Measurements from ENCODE around the gene PDE4B. TPM values are rescaled to one million over a fixed set of nuclear protein-coding genes. Genes with fewer than 3 reads are reported as not detected.
A peak's percentile ranks its signal among the peaks of the same experiment; 100 is the strongest.

PDE4B gene
- total RNA-seq = 10.6 and 10.9 TPM in 2 replicates

DNA sequence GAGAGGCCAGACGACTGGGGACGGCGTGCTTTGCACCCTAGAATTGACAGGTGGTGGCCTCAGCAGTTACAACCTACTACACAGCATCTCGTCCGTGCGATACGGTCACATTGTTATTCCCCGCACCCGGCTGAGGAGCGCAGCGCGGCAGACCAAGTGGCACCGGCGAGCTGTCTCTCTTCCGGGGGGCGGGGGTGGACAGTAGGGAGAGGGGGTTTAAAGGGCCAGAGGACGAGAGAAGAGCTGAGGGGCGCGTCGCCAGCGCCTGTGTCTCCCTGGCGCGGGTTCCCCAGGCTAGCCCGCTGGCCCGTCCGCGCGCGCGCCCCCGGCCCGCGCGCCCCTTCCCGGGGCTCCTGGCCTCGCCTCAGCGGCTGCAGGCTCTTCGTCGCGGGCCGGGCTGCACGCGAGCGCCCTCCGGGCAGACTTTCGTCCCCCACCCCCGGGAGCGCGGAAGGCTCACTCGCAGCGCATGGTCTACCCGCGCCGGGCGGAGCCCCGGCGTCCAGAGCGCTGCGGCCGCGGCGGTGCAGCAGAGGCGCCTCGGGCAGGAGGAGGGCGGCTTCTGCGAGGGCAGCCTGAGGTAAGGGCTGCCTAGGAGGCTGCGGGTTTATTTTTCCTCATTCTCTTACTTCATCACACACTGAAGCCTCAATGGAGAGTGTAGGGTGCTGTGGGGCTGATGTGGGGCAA lies at the start of gene PDE4B:
Gene PDE4B, plus strand, starts transcription at position 227 of the 690 bp plus-strand sequence.
- H3K4me1 Mint-ChIP-seq = peaks cover 8% of the 10 kb centered on the region
- H3K27me3 Mint-ChIP-seq = peaks cover 63% of the 10 kb centered on the region
- peak within 1 kb of the TSS; percentile 62 for H3K4me3 Mint-ChIP-seq
- intact Hi-C loops (cut with micrococcal nuclease) = no loop called here
- H3K27ac Mint-ChIP-seq = peak within 1 kb of the TSS; percentile 60
- no peak for DNase-seq
- peaks cover 12% of the 10 kb centered on the region for H3K9me3 Mint-ChIP-seq
- H3K36me3 Mint-ChIP-seq (ENCODE audit: low read depth) = peaks cover 2% of the 10 kb centered on the region

DNA sequence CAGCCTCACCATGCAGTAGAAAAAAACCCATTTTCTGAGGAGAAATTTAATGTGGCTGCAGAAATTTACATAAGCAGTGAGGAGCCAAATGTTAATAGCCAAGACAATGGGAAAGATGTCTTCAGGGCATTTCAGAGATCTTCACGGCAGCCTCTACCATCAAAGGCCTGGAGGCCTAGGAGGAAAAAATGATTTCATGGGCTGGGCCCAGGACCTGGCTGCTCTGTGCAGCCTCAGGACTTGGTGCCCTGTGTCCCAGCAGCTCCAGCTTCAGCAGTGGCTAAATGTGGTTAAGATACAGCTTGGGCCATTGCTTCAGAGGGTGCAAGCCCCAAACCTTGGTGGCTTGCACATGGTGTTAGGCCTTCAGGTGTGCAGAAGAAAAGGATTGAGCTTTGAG lies 48.0 kb upstream of the PDE4B start:
- intact Hi-C loops (cut with micrococcal nuclease) = no loop called here
- H3K4me3 Mint-ChIP-seq = no peak overlapping the region
- H3K27me3 Mint-ChIP-seq = peaks cover 5% of the 10 kb centered on the region

DNA sequence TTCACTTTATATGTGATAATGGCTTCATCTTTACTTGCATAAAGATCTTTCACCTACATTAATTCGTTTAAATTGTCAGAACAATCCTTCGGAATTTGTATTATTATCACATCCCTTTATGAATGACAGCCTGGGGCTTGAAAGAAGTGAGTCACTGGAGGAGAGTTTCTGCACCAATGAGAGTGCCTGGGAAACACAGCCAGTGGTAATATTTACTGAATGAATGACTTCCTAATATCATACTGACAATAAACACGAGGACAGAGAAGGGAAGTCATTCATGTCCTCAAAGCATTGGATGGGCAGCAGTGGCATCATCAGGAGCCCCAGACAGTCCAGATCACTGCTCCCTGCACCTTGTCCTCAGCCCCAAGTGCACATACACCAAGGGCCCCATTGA lies 40.7 kb upstream of the PDE4B start:
- Mint-ChIP-seq H3K27ac (no peak overlapping the region), H3K4me3 (no peak overlapping the region), H3K4me1 (no peaks in the 10 kb centered on the region), H3K9me3 (no peaks in the 10 kb centered on the region), H3K36me3 (ENCODE audit: low read depth) (no peaks in the 10 kb centered on the region), H3K27me3 (peaks cover 19% of the 10 kb centered on the region)
- intact Hi-C loops (cut with micrococcal nuclease) = no loop called here
- peak; percentile 14 for DNase-seq

More for the DNA sequence above, 48.0 kb upstream of the PDE4B start:
- no peak for DNase-seq
- Mint-ChIP-seq H3K9me3 (peaks cover 15% of the 10 kb centered on the region), H3K27ac (no peak overlapping the region), H3K36me3 (ENCODE audit: low read depth) (no peaks in the 10 kb centered on the region), H3K4me1 (no peaks in the 10 kb centered on the region)

DNA sequence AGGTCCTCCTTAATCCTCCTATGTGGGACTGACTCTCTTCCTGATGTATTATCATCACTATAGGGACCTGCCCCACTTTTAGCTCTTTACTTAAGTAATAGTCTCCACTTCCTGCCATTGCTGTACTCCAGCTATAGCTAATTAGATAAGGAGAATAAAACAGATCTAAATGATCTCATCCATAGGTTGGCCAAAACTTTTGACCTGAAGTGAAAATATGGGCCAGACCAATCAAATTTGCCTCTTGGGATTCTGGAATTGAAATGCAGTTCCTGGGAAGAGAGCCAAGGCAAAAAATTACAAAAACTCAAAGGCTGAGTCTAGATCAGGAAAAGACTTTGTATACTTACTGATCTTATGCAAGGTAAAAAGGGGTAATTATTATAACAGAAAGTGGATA lies 36.1 kb upstream of the PDE4B start:
- peaks cover 19% of the 10 kb centered on the region for H3K27me3 Mint-ChIP-seq
- H3K9me3 Mint-ChIP-seq = no peaks in the 10 kb centered on the region
- intact Hi-C loops (cut with micrococcal nuclease) = no loop called here
- H3K36me3 Mint-ChIP-seq (ENCODE audit: low read depth) = no peaks in the 10 kb centered on the region
- no peak overlapping the region for H3K4me3 Mint-ChIP-seq
- DNase-seq = no peak
- H3K4me1 Mint-ChIP-seq = no peaks in the 10 kb centered on the region
- H3K27ac Mint-ChIP-seq = no peak overlapping the region

DNA sequence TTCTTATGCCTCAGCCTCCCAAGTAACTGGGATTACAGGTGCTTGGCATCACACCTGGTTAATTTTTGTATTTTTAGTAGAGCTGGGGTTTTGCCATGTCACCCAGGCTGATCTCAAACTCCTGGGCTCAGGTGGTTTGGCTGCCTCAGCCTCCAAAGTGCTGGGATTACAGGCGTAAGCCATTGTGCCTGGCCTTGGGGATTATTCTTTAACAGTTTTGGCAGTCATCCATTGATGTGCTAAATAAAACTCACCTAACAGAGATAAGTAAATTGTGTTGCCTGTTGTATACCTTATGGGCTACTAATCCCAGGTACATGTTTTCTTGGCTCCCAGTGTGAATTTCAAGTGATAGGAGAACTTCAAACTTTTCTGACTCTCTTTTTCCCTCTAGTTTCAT lies 35.2 kb upstream of the PDE4B start:
- Mint-ChIP-seq H3K27me3 (peaks cover 18% of the 10 kb centered on the region), H3K4me3 (no peak overlapping the region), H3K4me1 (no peaks in the 10 kb centered on the region), H3K9me3 (no peaks in the 10 kb centered on the region), H3K36me3 (ENCODE audit: low read depth) (no peaks in the 10 kb centered on the region), H3K27ac (no peak overlapping the region)
- intact Hi-C loops (cut with micrococcal nuclease) = no loop called here
- no peak for DNase-seq

DNA sequence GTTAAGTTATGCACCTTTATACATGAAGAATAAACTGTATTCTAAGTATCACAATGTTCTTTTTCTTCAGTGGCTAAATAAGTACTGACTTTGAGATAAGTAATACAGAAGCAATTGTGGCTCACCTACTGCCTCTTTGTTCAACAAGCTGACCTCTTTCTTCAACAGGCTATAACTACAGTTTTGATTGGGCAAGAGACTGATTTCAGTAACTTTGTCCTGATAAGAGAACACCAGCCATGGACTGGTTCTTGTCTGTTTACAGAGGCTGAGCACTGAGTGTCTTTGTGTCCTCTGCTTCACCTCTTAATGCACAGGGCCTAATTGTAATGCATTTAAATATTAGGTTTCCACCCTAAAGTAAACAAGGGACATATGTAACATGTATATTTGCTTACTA lies 34.6 kb upstream of the PDE4B start:
- Mint-ChIP-seq H3K4me1 (no peaks in the 10 kb centered on the region), H3K4me3 (no peak overlapping the region), H3K27ac (no peak overlapping the region), H3K27me3 (peaks cover 15% of the 10 kb centered on the region), H3K9me3 (no peaks in the 10 kb centered on the region), H3K36me3 (ENCODE audit: low read depth) (no peaks in the 10 kb centered on the region)
- intact Hi-C loops (cut with micrococcal nuclease) = no loop called here
- DNase-seq = no peak

DNA sequence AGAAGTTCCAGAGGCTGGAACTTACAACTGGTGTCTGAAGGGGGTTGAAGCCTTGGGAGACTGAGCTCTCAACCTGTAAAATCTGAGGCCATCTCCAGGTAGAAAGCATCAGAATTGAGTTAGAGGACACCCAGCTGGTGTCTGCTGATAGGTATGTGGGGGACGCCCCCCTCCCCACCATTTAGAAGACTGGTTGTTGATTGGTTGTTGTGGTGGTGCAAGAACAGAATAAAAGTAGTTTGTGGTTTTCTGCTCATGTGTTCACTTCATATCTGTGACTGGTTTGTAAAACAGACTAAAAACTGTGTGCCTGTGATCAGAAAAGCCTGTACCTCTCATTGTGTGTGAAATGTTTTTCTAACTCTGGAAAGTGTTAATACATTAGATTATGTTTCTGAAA lies 33.2 kb upstream of the PDE4B start:
- DNase-seq = no peak
- Mint-ChIP-seq H3K27me3 (peaks cover 13% of the 10 kb centered on the region), H3K36me3 (ENCODE audit: low read depth) (no peaks in the 10 kb centered on the region), H3K9me3 (no peaks in the 10 kb centered on the region), H3K27ac (no peak overlapping the region), H3K4me1 (no peaks in the 10 kb centered on the region), H3K4me3 (no peak overlapping the region)
- intact Hi-C loops (cut with micrococcal nuclease) = no loop called here

DNA sequence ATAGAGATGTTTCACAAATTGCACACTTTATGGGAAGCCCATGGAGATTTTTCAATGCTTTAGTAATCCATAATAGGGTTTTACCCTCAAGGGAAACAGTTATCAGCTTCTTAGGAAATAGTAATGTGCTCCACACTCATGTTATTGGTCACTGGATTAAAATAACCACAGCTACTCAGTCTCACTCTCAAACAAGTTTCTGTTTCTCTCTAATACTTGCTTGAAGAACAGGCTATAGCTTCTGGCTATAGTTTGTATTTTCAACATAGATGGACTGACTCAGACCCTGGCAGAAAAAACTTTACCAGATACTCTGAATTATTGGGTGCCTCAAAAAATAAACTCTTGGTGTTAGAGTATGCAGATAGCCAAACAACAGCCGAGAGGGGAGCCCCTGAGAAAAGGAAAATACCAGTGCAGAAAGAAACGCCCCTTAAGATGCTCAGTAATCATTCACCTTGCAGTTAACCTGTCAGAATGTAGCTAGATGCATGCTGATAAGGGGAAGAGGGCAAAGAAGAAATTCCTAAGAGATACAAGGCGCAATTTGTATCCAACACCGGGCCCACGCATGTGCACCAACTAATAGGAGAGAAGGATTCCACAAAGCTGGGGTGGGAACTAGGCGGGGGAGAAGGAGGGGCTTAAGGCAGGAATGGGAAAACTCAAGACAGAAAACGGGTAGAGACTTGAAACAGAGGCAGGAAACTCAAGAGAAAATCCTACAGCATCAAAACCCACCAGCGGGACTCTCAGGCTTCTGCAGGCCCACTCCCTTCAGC lies 30.4 kb upstream of the PDE4B start:
- peaks cover 3% of the 10 kb centered on the region for H3K9me3 Mint-ChIP-seq
- DNase-seq = no peak
- peaks cover 16% of the 10 kb centered on the region for H3K27me3 Mint-ChIP-seq
- H3K36me3 Mint-ChIP-seq (ENCODE audit: low read depth) = no peaks in the 10 kb centered on the region
- H3K27ac Mint-ChIP-seq = no peak overlapping the region
- H3K4me1 Mint-ChIP-seq = no peaks in the 10 kb centered on the region
- intact Hi-C loops (cut with micrococcal nuclease) = no loop called here
- no peak overlapping the region for H3K4me3 Mint-ChIP-seq

DNA sequence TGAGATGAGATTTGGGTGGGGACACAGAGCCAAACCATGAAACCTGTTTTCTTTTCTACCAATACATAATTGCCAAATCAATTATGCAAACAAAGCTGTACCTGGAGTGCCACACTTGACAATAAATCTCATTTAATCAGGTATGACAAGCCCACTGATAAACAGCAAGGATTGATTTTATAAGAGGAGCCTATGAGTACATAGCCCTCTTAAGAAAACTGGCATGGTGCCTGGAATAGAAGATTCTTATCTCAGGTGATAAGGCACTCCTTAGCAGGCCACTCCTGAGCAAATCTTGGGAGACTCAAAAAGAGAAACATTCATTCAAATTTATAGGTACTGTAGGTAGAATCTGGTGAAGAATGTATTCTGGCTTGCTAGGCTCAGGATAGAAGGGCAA lies 28.6 kb upstream of the PDE4B start:
- H3K9me3 Mint-ChIP-seq = peaks cover 3% of the 10 kb centered on the region
- no peak overlapping the region for H3K4me3 Mint-ChIP-seq
- no peaks in the 10 kb centered on the region for H3K36me3 Mint-ChIP-seq (ENCODE audit: low read depth)
- peaks cover 14% of the 10 kb centered on the region for H3K27me3 Mint-ChIP-seq
- no peak for DNase-seq
- no peaks in the 10 kb centered on the region for H3K4me1 Mint-ChIP-seq
- intact Hi-C loops (cut with micrococcal nuclease) = no loop called here
- H3K27ac Mint-ChIP-seq = no peak overlapping the region

DNA sequence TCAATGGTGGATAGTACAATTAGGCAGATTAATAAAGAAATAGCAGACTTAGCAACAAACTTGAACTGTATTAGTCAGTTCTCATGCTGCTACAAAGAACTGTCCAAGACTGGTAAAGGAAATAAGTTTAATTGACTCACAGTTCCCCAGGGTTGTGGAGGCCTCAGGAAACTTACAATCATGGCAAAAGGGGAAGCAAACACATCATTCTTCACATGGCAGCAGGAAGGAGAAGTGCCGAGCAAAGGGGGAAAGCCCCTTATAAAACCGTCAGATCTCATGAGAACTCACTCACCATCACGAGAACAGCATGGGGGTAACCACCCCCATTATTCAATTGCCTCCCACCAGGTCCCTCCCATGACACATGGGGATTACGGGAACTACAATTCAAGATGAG lies 27.1 kb upstream of the PDE4B start:
- Mint-ChIP-seq H3K4me1 (no peaks in the 10 kb centered on the region), H3K9me3 (peaks cover 4% of the 10 kb centered on the region), H3K4me3 (no peak overlapping the region), H3K27ac (no peak overlapping the region), H3K36me3 (ENCODE audit: low read depth) (no peaks in the 10 kb centered on the region), H3K27me3 (peaks cover 12% of the 10 kb centered on the region)
- intact Hi-C loops (cut with micrococcal nuclease) = no loop called here
- DNase-seq = no peak

DNA sequence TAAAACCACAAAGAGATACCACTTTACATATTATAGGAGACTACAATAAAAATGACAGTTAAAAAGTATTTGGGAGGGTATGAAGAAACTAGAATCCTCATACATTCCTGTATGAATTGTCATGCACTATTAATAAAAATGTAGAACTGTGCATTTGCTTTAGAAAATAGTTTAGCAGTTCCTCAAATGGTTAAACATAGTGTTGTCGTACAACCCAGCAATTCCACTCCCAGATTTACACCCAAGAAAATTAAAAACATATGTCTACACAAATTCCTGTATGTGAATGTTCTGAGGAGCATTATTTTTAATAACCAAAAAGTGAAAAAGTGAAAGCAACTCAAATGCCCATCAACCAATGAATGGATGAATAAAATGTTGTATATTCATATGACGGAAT lies 23.1 kb upstream of the PDE4B start:
- no peak overlapping the region for H3K27ac Mint-ChIP-seq
- peaks cover 14% of the 10 kb centered on the region for H3K27me3 Mint-ChIP-seq
- no peak for DNase-seq
- intact Hi-C loops (cut with micrococcal nuclease) = no loop called here
- H3K36me3 Mint-ChIP-seq (ENCODE audit: low read depth) = no peaks in the 10 kb centered on the region
- peaks cover 10% of the 10 kb centered on the region for H3K9me3 Mint-ChIP-seq
- H3K4me3 Mint-ChIP-seq = no peak overlapping the region
- H3K4me1 Mint-ChIP-seq = no peaks in the 10 kb centered on the region

DNA sequence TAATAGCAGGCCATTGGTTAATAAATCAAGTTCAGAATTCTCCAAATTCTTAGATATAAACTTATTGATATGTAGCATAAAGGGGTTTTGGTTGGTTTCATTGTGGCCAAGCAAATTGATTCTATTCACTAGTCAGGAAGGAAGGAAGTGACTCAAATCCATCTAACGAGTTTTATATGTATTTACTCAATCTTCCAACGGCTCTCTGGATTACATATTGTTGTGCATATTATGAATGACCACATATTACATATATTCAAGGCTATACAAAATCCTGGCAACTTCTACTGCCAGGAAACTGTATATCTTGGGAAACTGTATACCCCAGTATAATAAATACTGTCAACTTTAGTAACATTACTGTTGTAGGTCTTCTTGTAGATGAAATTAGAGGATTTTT lies 20.1 kb upstream of the PDE4B start:
- H3K4me3 Mint-ChIP-seq = no peak overlapping the region
- DNase-seq = no peak
- no peaks in the 10 kb centered on the region for H3K36me3 Mint-ChIP-seq (ENCODE audit: low read depth)
- intact Hi-C loops (cut with micrococcal nuclease) = no loop called here
- H3K4me1 Mint-ChIP-seq = no peaks in the 10 kb centered on the region
- H3K9me3 Mint-ChIP-seq = peaks cover 12% of the 10 kb centered on the region
- no peak overlapping the region for H3K27ac Mint-ChIP-seq
- H3K27me3 Mint-ChIP-seq = peaks cover 7% of the 10 kb centered on the region

DNA sequence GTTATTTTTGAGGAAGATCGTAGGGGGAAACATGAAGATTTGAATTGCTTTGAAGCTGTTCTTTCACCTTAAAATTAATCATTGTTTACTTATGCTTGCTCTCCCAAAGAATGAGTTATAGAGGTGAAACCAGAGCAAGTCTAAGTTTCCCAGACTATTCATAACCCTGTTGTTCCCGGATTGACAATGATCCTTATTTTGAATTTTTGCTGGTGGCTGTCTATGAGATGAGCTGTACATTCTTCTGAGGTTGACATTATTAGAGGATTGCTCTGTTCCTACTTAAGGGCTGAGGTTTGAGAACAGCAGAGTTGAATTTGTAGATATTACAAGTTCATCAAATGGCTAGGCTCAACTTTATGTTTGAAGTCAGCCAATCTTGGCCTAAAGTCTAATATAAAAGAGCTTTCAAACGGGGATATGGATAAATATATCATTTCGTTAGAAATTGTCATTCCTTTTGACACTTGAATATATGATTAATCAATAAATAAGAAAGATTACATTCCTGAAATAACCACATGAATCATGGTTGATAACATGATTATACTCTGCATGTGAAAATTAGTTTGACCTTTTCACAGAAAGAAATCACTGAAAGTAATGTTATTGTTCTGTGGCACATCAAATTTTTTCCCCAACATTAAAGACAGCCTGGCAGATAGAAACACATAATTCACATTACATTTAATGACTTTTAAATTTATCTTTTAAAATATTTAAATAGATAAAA lies 19.1 kb upstream of the PDE4B start:
- Mint-ChIP-seq H3K4me3 (no peak overlapping the region), H3K36me3 (ENCODE audit: low read depth) (no peaks in the 10 kb centered on the region), H3K4me1 (no peaks in the 10 kb centered on the region), H3K27ac (no peak overlapping the region), H3K9me3 (peaks cover 14% of the 10 kb centered on the region), H3K27me3 (peaks cover 7% of the 10 kb centered on the region)
- no peak for DNase-seq
- intact Hi-C loops (cut with micrococcal nuclease) = no loop called here

DNA sequence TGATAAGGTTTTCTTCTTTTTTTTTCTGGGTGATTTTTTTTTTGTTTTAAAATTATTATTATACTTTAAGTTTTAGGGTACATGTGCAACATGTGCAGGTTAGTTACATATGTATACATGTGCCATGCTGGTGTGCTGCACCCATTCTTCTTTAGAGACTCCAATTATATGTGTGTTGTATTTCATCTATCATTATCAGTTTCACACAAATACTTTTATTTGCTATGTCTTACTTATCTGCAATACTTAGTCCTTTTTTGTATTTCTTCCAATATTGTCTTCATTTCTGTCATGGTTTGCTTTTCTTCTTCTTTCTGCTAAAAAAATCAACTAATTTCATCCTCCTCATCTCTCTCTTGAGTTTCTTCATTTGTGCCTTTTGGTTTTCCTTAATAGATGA lies 3.9 kb upstream of the PDE4B start:
- Mint-ChIP-seq H3K27ac (no peak overlapping the region), H3K9me3 (peaks cover 12% of the 10 kb centered on the region), H3K36me3 (ENCODE audit: low read depth) (peaks cover 1% of the 10 kb centered on the region), H3K4me3 (no peak overlapping the region), H3K4me1 (peaks cover 8% of the 10 kb centered on the region), H3K27me3 (peaks cover 41% of the 10 kb centered on the region)
- no peak for DNase-seq
- intact Hi-C loops (cut with micrococcal nuclease) = no loop called here
